Measurements from ENCODE around the gene GAS1.

GAS1 gene, protein sequence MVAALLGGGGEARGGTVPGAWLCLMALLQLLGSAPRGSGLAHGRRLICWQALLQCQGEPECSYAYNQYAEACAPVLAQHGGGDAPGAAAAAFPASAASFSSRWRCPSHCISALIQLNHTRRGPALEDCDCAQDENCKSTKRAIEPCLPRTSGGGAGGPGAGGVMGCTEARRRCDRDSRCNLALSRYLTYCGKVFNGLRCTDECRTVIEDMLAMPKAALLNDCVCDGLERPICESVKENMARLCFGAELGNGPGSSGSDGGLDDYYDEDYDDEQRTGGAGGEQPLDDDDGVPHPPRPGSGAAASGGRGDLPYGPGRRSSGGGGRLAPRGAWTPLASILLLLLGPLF

DNA sequence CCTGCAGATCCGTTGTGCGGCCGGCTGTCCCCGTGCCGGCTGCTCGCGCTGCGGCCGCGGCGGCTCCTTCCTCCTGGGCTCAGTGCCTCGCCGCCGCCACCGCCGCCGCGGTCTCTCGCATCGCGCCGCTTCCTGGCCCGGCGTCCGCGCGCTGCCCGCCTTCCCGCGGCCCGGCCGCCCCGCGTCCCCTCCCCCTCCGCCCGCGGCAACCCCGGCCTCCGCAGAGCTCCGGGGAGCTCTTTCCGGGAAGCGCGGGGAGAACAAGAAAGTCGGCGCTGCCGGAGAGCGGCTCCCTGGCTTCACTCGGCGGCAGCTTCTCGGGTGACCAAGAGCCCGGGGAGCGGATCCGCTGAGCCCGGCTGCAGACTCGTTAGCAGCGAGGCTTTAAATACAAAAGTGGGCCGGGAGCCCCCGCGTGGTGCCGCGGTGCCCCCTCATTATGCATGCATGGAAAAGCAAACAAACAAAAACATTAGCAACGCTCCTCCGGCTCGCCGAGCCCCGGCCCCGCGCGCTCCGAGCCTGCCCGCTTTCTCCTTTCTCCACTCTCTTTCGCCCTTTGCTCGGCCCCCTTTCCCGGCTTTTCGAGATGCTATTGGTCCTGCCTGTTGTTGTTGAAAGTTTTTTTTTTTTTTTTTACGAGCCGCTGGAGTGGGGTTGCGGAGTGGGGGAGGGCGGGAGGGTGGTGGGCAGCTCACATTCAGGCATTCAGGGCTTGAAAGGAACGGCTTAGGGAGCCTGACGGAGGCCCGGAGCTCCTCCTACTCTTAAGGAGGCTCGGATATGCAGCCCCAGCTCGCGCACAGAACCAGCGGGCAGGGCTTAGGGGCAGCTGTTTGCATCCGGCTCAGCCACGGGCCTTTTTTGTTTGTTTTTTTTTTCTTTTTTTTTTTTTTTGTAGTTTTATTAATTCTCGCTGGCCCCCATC lies at the start of gene GAS1:
GAS1 (minus strand) TSS at position 361 of the 928 bp plus-strand sequence. CDS start 727 bp downstream, outside the sequence.
- DNase-seq, result peak; percentile 72

DNA sequence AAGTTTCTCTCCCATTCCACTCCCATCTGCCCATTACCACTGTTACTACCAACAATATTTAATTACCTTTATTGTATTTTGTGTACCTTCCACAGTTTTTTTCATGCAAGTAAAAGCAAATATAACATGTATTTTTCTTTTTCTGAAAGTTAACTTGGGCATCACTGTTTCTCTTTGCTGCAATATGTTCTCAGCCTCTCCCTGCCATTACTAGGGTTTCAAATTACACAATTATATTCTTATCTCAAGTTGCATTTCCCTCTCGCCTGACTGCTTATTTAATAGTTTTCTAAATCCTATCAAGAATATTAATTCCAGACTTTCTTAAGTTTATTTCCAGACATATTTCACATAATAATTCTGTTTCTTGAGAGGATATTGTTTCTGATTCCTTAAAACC lies 46.9 kb upstream of the GAS1 start:
- DNase-seq, result no peak

DNA sequence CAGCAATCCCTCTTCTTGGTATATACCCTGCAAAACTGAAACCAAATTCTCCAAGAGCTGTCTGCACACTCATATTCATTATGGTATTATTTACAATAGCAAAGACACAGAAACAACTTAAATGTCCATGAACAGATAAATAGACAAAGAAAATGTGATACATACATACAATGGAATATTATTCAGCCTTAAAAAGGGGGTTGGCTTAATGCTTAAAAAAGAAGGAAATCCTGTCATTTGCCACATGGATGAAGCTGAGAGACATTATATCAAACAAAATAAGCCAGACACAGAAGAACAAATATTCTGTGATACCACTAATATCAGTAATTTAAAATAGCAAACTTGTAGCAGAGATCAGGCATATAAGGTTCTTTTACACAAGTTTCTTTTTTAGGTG lies 46.5 kb upstream of the GAS1 start:
- no peak for DNase-seq

DNA sequence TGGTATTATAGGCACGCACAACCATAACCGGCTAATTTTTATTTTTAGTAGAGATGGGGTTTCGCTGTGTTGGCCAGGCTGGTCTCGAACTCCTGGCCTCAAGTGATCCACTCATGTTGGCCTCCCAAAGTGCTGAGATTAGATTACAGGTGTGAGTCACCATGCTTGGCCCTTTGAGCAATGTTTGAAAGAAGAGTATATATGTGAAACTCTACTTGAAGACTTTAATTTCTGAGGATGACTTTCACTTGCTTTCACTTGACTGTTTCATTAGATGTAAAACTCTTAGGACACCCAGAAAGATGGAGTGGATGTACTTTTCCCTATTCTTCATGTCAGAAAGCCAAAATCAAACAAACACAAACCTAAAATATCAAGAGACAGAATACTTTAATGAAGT lies 43.8 kb upstream of the GAS1 start:
- DNase-seq, result no peak

DNA sequence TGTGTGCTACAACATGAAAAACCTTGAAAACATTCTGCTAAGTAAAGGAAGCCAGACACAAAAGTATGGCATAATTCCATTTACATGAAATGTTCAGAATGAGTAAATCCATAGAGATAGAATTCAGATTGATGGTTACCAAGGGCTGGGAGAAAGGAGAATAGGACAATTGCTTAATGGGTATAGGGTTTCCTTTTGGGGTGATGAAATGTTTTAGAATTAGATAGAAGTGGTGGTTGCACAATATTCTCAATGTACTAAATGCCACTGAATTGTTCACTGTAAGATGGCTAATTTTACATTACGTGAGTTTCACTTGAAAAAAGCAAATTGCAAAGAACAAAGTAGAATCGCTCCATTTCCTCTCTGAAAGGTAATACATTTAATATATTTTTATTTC lies 43.0 kb upstream of the GAS1 start:
- DNase-seq, result no peak

DNA sequence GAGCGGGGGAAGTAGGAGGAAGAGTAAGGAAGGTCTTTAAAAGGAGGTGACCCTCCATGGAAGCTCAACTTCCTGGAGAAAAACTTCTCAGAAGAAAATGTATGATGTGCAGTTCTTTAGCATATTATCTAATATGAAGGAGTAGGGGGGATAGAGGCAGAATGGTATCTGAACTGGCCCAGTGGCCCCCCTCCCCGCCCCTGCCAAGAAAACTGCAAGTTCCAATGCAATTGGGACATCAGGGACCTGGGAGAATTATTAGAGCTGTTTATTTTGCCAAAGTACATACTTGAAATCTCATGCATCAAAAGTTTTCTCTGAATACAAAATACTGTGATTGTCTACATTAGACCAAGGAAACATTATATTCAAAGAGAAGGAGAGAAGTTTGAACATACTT lies 40.6 kb upstream of the GAS1 start:
- no peak for DNase-seq

DNA sequence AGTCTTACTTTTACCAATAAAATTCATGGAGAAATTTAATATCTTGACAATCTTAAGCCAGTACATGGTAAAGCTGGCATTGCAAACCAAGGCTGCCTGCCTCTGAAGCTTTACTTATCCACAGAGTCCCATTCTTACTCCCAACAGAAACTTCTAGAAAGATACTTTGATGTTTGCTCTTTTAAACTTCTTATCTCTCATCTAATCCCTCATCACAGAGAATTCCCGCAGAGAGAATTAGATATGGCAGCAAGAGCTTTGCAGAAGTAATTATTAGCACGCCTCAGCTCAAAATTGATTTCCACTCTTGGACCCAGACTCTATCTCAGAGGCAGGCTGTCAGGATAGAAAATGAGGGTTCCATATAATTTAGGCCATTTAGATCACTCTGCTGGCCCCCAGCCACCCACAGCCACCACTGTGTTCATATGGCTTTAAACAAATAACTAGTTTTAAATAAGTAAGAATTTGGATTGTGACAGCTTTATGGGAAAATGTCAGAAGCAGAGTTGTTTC lies 37.9 kb upstream of the GAS1 start:
- DNase-seq, result no peak

DNA sequence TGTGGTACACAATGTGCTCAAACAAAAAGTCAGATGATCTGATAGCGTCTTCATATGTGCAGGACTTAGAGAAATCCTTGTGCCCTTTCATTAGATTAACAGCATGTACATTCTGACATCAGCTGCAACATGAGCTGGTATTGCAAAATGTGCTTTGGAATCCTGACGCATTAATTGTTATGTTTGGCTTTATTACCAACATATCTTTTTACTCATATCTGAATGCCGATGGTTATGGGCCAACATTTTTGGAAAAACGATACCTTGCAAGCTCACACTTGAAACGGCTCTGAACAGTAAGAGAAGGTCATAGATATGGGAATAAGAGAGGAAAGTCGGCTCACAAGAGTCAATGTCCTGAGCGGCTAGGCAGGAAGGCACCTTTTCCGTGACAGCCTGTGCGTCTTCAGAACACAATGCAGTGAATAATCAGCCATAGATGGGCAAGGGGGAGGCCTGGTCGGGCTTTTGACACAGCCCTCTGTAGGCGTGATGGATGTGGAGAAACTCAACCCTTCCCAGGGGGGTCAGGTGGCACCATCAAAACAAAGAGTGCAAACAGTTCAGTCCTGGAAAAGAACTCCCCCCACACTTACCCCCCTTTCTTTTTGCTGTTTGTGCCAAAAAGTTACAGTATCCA lies 36.4 kb upstream of the GAS1 start:
- no peak for DNase-seq

DNA sequence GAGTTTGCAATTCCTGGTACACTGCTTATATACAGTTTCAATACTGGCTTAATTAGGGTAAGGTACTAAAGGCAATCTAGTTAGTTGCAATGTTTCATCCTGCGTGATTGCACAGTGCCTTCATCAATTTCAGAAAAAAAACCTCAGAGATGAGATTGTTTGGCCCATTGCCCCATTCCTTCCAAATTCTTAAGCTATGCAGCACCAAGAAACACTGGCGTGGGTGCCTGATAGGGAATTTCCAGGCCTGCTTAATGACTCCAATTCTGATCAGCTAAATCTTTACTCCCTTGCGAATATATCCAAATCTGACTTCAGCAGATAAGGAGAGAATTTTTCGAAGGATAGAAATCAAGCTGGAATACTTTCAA lies 35.9 kb upstream of the GAS1 start:
- no peak for DNase-seq

DNA sequence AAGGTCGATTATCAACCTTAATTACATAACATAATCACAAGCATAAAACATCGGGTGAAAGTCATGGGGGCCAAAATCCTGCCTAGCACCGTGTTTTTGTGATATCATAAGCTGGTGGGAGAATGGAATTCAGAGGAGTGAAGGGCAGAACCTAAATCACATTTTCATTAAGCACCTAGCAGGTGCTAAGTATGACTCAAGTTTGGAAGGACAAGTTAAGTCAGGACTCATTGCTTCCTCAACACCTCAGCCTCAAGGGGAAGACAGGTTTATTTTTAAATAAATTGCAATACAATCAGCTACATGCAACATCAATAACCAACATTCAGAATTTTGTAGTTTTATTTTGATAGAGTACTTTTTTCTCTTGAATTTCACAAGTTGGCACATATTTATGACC lies 33.5 kb upstream of the GAS1 start:
- no peak for DNase-seq

DNA sequence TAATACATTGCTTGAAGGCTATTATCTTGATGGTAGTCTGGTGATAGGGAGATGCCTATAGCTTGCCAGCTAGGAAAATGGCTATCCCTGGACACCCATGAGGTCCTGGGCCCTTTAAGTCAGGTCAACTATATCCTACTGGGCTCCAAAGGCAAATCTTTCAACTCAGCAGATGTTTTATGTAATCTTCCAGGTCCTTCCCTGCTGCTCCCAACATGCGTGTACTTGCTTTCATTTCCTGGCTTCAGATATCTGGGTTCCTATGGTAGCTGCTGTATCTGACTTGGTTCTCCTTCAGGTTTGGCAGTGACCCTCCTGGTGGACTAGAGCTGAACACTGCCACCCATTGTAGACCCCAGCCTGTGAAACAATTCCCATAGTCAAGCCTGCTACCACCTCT lies 32.4 kb upstream of the GAS1 start:
- DNase-seq, result no peak

DNA sequence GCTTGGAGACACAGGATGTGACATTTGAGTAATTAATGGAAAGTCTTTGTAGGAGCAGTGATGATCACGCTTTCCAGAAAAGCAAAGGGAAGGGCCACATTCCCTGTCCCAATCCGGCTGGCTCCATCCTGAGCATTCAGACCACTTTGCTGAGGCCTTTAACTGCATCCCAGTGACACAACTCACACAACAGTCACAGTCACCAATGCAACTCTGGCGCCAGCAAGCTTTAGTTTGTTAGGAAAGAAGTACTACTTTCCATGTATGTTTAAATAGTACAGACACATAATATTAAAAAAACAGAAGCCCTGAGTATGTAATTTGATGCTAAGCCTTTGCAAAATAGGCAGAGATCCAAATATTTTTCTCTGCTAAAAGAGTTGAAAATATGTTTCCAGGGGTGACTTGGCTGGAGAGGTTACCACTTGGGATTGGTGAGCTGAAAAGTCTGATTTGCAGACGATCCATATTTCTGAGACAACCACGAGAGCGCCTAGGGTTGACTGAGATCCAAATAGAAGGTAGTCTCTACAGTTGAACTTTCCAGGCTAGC lies 31.7 kb upstream of the GAS1 start:
- no peak for DNase-seq

DNA sequence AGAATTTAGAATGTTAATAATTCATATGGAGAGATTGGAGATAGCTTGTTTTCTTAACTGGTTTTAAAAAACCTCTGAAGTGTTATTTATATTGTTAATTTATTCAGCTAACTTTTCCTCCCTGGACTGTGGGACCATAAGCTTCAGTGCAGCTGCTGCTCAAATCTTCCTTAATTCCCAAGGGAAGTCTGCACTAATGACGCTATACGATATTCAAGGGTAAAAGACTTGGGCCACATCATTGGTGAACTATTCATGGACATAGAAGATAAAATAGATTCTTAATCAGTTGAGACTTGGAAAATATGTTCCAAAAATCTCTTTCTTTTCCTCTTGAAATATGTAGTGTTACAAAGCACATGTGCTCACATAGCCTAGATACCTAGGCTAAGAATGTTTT lies 31.1 kb upstream of the GAS1 start:
- no peak for DNase-seq

DNA sequence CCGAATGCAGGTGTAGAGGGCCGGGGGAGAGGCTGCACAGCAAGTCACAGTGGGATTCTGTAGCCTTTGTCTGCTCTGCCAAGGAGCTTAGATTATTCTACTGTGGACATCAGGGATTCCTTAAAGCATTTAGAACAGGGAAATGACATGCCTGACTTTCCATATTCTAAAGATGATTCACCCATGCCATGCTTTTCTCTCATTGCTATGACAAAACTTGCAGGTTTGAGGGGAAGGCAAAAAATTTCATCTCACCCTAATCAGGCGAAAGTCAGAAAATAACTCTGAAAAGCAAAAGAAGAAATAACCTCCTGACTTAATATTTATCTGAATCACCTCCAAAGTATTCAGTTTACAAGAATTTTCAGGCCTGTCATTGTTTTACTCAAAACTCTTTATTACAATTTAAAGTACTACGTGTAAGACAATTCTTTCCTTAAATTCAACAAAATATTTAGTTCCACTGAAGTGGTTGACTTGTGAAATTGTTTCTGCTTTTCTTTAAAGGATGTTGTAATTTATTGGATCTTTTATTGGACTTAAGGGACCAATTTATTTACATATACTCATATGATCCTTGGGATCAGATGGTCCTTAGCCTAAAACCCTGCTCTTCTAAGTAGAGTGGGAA lies 30.0 kb upstream of the GAS1 start:
- no peak for DNase-seq

DNA sequence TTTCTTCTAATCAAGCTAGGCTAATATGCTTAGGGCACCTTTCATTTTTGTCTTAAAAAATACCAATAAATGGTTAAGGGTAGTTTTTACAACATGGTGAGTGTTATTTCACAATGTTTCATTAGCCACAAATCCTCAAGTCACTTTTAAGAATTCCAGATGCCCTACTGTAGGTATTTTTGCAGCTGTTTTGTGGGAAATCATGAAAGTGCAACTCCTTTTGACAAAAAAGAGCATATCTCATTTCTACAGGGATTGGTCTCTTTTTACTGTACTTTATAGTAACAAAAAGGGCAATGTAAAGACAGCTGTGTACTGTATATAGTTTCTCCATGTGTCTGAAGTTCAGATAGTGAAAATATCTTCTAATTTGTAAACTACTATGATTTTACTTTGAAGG lies 28.3 kb upstream of the GAS1 start:
- DNase-seq, result no peak

DNA sequence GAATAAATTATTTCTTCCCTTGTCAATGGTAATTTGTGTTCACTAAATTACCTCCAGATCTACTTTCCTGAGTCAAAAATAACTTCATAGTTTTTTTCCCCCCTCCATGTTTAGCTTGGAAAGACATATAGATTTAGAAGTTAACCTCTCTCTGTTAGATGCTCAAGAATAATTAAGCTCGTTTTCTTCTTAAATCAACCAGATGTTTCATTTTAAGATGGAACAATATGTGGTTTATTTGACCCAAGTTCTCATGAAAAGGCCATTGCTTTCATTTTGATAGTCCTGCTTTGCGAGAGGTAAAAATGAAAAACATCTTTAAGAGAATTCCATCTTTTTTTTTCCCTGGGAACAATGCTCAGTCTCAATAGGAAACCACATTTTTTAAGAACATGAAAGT lies 27.7 kb upstream of the GAS1 start:
- DNase-seq, result no peak

DNA sequence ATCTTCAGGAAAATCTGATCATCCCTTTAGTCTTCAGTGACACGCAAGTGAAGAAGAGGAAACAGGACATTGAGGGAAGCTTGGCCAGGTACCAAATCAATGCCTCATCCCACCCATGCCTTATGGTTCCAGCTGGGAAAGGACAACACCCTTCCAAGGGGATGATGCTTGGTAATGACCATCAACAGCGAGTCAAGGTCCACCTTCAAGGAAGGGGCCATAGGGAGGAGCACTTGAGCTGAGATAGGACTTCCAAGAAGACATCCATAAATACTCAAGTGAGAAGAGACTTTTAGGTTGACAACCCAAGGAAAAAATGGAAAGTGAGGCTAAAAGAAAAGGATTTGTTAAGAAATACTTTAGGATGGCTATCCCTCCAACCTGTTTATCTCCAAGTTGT lies 27.1 kb upstream of the GAS1 start:
- no peak for DNase-seq

DNA sequence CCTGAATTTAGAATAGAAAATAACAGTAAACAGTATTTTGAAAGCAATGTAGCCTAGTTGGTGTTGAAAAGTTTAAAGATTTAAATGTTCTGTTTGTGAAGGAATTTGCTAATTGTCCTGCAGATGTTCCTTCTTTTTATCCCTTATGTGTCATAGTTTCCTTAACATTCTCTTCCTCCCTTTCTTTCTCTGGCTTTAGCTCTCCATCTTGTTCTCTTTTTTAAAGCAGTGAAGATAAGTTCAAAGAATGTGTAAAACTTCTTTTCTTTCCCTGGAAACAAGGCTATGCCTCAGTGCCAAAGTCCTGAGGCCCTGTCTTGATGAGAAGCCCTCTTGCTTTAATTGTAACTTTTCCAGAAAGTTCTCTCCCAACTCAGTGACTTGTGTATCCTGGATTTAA lies 24.4 kb upstream of the GAS1 start:
- no peak for DNase-seq

DNA sequence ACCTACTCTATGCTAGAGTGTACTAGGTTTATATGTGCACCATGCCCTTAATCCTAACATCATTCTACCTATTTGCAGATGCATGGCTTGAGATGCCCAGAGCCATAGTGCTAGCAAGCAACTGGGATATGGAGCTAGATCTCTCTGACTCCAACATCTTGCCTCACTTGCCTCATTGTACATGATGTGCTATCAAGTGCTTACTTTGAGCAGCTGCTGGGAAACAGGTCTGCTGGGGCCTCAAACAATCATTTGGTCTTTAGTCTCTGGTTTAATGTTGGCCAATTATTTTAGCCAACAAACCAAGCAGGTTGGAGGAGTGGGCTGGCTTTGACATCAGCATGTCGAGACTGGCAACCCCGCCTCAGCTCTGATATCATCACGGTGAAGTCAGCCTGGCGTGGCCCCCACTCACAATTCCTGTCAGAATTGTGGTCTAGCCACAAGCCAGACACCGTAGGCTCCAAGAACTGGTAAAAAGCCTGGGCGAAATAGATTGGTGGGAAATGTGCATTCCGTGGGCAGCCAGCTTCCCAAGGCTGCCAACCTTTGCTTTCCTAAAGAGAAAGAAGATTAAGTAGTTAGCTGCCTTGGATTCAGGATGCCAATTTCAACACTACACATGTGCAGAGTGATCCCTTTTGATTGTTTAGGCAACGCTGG lies 21.1 kb upstream of the GAS1 start:
- no peak for DNase-seq

DNA sequence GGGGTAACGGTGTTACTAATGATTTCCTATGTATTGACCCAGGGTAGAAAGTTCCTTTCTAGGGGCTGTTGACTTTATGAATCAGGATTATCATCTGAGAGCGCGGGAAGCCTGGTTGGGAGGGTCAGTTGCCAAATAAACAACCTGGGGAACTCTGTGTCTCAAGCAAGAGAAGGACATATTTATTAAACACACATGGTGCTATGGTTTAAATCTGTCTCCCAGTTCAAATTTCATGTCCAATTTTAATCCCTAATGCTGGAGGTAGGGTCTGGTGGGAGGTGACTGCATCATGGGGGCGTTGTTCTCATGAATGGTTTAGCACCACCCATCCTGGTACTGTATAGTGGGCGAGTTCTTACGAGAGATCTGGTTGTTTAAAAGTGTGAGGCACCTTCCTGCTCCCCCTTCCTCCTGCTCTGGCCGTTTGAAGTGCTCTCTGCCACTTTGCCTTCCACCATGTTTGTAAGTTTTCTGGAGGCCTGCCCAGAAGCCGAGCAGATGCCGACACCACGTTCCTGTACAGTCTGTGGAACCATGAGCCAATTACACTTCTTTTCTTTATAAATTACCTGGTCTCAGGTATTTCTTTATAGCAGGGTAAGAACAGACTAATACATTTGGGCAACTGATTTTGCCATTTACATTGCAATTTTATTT lies 19.7 kb upstream of the GAS1 start:
- no peak for DNase-seq

DNA sequence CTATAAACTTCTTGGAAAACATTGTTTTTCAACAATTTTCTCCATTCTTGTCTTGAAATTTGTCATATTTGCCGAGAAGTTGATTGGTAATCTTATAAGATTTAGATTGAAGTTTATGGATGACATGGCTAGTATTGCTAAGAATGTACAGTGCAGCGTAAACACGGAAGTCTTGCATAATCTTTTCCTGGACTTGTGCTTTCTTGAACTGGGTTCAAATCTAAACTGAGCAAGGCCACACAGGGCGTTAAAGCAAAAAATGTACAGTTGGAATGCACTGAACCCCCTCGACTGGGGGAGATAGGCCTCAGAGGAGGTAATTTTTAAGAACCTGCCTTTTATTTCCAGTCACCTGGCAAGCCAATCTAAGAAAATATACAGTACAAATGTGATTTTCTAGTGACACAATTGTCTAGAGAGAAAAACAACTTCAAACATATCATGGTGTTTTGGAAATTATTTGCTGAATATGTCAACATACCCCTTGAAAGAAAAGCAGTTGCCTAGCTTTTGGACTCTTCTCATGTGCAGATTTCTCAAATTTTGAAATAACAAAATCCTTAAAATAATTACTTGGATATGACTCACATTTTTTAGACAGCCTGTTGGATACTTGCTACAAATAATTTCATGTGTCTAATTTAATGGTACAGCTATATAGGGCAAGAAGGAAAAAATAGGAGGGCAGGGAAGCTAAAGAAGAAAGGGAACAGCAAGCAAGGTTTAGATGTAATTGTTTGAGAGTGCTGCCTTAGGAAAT lies 18.5 kb upstream of the GAS1 start:
- no peak for DNase-seq
